Astrocyte of the spinal cord (primary cell): ENCODE results near the gene DGKB.

Experiments
- DNase-seq: peaks from one replicate; pipeline ENCODE4 v3.0.0; 2011; ENCODE audit warnings: low read depth, low spot score
- H3K4me3 ChIP-seq: 2 replicates; pipeline ENCODE4 v1.5.1; 2011; ENCODE audit warnings: low read depth, mild to moderate bottlenecking, low read length, moderate library complexity
- CTCF ChIP-seq: IDR thresholded peaks from 2 replicates; pipeline ENCODE4 v1.5.1; 2012; ENCODE audit warnings: low read depth, mild to moderate bottlenecking, low read length, inconsistent platforms
- in situ Hi-C: cut with HindIII; loops from 2 replicates; pipeline ENCODE4 v1.10.0; 2017; ENCODE audit warnings: low sequenced_read_pairs

Gene DGKB

GRCh38 chr7:14754631-14755030, 147.9 kb downstream of the DGKB start:
- peak; percentile 79 for DNase-seq
- in situ Hi-C loops = no loop called here
- no peak for TF ChIP-seq CTCF

DNA sequence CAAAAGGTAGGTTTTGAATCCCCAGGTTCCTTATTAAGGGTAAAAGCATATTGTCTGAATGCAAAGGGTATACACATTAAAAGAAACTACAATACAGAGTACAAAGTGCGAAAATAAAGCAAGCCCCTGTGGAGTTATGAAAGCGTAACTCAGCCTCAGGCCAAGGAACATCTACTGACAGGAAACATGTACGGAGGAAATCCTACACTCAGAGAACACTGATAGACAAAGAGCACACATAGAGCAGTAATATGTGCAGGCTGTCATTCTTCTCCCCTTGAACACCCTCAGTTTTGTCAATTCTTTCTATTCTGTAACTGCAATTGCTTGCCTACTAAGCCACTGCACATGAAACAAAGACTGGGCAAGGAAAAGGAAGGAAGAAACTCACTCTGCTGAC, 150.2 kb downstream of the DGKB start:
- in situ Hi-C loops = no loop called here
- DNase-seq = no peak
- no peak overlapping the region for H3K4me3 ChIP-seq
- no peak for TF ChIP-seq CTCF

More at GRCh38 chr7:14754631-14755030, 147.9 kb downstream of the DGKB start:
- H3K4me3 ChIP-seq = no peak overlapping the region

DNA sequence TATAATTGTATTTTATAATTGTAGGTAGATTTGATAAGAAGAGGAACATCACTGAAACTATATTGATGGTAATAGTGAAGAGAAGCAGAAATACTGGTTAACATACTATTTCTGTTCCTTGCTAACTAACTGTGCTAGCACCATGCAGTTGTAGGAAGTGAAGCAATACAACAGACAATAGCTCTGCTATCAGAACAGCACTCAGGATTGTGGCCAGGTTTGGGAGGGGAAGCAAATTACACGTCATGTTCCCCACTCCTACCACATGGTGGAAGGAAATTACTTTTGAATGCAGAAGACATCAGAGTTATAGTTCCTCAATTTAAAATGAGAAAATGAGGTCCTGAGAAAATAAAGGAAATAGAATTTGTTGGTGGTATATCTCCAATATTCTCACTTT, 151.1 kb downstream of the DGKB start:
- no peak overlapping the region for H3K4me3 ChIP-seq
- TF ChIP-seq CTCF = no peak
- DNase-seq = no peak
- in situ Hi-C loops = no loop called here

DNA sequence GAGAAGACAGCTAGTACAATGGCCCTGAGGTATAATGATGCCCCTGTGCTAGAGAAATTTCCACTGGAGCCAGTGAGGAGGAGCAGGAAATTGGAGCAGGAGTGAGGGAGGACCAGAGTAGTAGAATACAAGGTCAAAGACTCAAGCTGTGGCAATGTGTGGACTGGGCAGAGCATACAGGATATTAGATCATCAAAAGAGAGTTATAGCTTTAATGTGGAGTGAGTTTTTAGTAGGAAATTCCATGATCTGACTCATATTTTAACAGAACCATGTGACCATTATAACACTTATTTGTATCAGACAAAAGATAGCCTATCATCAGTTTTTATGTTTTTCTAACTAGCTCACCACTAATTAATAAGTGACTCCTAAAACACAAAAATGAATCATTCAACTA, 154.1 kb downstream of the DGKB start:
- TF ChIP-seq CTCF = no peak
- in situ Hi-C loops = no loop called here
- H3K4me3 ChIP-seq = no peak overlapping the region
- DNase-seq = peak; percentile 88

- H3K4me3 ChIP-seq = no peak overlapping the region
- in situ Hi-C loops = no loop called here
Measured at GRCh38 chr7:14747701-14748100, 154.8 kb downstream of the DGKB start.

GRCh38 chr7:14745076-14745475, 157.5 kb downstream of the DGKB start:
- no peak overlapping the region for H3K4me3 ChIP-seq
- no peak for TF ChIP-seq CTCF
- no peak for DNase-seq
- in situ Hi-C loops = no loop called here

More at GRCh38 chr7:14747701-14748100, 154.8 kb downstream of the DGKB start:
- TF ChIP-seq CTCF = no peak
- peak; percentile 44 for DNase-seq

- in situ Hi-C loops = no loop called here
- H3K4me3 ChIP-seq = no peak overlapping the region
- no peak for TF ChIP-seq CTCF
- no peak for DNase-seq
Measured at GRCh38 chr7:14740606-14741005, 161.9 kb downstream of the DGKB start.
